HPDE6-E6E7 (cell line): ENCODE measurements around the gene AATF.

Source experiments
- DNase-seq: peaks from one replicate; pipeline ENCODE4 v3.0.0; 2011; ENCODE audit warnings: missing footprints; ENCODE audit errors: extremely low spot score

Gene AATF

DNA sequence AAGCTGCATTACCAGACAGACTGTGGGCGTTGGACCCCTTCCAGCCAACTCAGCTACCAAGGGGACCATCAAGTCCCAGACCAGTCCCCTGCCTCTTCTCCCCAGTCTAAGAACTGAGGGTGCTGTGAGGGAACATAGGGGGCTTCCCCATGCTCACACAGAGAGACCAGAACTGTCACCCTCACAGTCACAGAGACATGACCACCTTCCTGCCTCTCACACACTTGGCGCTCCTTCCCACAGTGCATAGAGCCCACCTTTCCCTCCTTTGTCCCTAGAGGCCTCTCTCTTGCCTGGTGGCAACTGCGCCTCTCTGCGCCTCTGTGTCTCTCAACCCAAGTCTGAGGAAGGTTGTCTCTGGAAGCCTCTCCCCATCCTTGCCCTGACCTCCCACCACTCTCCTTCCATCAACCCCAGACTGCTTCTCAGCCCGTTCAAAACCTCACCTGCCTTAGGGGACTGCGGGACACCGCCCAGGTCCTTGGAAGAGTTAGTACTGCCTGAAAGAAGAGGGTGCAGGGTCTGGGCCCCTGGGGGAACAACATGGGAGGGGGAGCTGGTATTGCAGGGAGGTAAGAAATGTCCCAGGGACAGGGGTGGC is 17.6 kb upstream of the AATF start:
- DNase-seq, result no peak

DNA sequence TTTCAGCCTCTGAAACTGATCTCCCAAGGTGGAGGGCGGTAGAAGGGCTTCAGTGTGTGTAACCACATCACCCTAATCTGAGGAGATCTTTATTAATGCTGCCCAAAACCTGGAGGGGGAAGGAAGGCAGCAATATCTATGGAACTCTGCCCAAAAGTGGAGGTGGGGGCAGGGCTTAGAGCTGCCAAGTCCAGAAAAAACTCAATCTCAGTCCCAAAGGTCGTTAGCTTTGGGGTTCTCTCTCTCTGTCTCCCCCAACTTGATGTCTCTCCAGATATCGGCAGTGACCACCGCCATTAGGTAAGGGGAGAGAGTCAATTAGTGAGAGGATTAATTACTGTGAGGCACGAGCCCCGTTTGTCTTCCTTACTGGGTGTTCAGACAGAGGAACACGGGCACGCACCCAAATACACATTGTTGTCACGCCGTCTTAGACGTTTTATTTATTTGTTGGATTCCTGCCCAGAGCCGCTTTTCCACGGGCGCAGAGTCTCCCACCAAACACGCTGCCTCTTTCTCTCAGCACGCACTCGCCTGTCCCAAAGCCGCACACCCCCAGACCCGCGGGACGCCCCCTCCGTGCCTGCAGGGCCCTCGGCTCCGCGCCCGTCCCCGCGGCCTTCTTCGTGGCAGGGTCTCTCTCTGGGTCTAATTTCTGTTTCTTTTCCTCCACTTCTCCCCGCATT is 16.9 kb upstream of the AATF start:
- no peak for DNase-seq

- DNase-seq, result no peak
Observed at GRCh38 chr17:36932383-36932693, 16.4 kb upstream of the AATF start.

GRCh38 chr17:36932694-36933511 is 15.9 kb upstream of the AATF start:
- no peak for DNase-seq

- DNase-seq, result no peak
Observed at GRCh38 chr17:36933512-36934143, 15.1 kb upstream of the AATF start.

GRCh38 chr17:36934144-36934691 is 14.5 kb upstream of the AATF start:
- DNase-seq, result no peak

GRCh38 chr17:36934692-36935630 is 13.8 kb upstream of the AATF start:
- no peak for DNase-seq

GRCh38 chr17:36935671-36936454 is 12.9 kb upstream of the AATF start:
- DNase-seq, result no peak

- no peak for DNase-seq
Observed at GRCh38 chr17:36936455-36937000, 12.2 kb upstream of the AATF start.

DNA sequence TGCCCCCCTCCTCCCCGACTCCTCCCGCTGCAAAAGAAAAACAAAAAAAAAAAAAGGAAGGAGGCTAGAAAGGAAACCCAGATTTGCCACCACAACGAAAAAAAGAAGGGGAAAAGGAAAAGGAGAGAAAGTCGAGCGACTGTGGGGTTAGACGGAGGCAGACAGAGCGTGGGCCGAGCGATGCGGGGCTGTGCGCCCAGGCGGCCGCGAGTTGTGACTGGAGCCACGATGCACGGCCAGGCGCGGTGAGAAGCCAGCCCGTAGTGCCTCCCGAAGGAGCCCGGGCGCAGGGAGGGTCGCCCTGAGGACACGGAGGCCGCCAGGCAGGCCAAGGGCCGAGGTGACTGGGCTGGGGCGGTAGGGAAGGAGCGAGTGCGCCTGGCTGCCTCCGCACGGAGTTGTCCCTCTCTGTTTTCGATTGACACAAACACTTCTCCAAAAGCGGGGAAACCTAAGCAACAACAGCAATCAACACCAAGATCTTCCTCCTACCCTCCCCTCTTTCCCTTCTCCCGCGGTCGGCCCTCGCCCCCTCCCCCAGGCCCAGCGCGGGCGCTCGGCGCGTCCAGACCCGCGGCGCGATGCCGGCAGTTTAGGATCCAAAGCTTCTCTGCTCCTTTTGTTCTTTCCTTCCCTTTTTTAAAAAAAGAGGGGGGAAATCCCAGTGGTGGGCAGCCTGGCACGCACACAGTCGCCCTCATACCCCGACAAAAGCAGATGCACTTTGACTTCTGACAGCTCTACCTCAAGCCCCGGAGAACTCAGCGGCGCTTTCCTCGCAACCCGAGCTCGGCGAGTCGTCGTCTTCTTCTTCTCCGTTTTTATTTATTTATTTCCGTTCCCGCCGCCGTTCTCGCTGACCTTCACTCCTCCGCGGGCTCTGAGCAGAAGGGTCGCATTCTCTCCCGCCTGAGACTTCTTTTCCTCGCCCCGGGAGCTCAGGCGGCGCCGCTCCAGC is 11.5 kb upstream of the AATF start, which contains the start of gene LHX1:
TSS of gene LHX1 (plus strand) at position 475 of the 958 bp plus-strand sequence. CDS start 723 bp downstream, outside the sequence.
- no peak for DNase-seq

- no peak for DNase-seq
Observed at GRCh38 chr17:36937959-36938565, 10.7 kb upstream of the AATF start.

GRCh38 chr17:36938566-36939051 is 10.1 kb upstream of the AATF start:
- no peak for DNase-seq

DNA sequence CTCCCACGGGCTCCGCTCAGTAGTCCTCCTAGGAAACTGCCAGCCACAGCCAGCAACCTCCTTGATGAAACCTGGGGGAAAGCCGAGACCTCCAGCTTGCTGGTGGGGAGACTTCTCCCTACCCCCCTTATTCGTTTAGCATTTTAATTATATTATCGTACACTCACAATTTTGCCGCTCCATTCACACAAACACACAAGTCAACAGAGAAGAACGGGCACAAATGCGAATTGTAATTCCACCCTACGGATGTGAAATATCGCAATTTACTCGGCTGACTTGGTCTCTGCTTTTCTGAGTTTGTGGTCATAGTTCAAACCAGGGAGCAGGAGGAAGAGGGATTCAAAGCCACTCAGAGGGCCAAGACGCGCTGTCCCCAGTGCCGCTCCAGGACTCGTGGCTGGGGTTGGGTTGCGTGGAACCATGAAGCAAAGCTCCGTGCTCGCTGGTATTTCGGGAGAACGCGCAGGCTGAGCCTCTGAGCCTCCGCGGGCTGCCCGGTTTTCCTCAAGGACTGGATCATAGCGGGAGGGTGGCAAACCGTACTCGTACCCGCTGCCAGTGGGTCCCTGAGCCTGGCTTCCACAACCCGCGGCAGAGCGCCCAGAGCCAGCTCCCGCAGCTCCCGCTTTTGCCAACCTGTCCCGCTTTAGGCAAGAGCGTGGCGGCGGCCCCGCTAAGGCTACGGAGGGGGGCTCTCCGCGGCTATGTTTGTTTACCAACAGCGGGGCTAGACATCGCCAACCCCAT is 9.5 kb upstream of the AATF start:
- DNase-seq, result no peak

DNA sequence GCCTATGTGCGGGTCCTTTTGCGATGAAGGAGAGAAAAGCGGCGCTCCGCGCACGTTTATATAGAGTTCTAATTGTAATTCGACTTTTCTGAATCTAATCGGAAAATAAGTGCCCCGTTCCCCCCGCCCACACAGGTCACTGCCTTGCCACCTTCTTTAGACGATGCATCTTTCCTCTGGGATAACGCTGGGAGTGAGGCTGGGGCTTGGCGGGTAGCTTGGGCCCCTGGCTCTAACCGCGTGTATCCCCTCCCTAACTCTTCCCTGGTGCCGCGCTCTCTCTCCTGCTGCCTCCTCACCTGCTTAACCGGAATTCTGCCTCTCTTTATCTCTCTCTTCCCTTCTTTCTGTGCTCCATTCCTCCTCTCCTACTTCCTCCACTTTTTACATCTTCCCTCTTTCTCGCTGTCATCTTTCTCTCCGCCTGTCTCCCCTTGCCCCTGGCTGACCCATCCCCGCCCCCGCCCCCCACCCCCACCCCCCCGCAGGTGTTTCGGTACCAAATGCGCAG is 8.9 kb upstream of the AATF start:
- no peak for DNase-seq

- DNase-seq, result no peak
Observed at GRCh38 chr17:36940313-36941264, 8.2 kb upstream of the AATF start.
